SK-N-SH (cell line): Measurements from ENCODE around the gene LRRC19. TPM values are rescaled to one million over a fixed set of nuclear protein-coding genes. Genes with fewer than 3 reads are reported as not detected.

Experiments used
- CTCF ChIA-PET: fragments of 300-600, 350-600 bp; formaldehyde crosslinking; extraction: SDS; loops from one replicate; lab custom pipeline; 2021; lab: Yijun Ruan, JAX
- POLR2A ChIA-PET: fragments of 350-600 bp; sonication (Branson Sonifier 250); formaldehyde crosslinking; extraction: SDS; loops from one replicate; lab custom pipeline; 2020; ENCODE audit warnings: antibody characterized with exemption, inconsistent platforms; lab: Yijun Ruan, JAX
- DNase-seq: peaks from one replicate; pipeline ENCODE4 v3.0.0; 2012
- H2AFZ ChIP-seq: fragments of 200-600 bp; sonication (generic); 2 replicates; pipeline ENCODE4 v1.8.1; 2016; ENCODE audit warnings: antibody characterized with exemption, mild to moderate bottlenecking, low read depth
- H3F3A ChIP-seq: fragments of 200-600 bp; sonication (generic); replicated peaks from 2 replicates; pipeline ENCODE3; 2016; ENCODE audit warnings: antibody characterized with exemption, mild to moderate bottlenecking; ENCODE audit not compliant: insufficient read depth
- H3K27ac ChIP-seq, 2 experiments: fragments of 200-500 bp in 1 of 2; fragments of 200-600 bp in 1 of 2; sonication (Bioruptor generic) in 1 of 2; sonication (generic), shearing (Covaris generic) in 1 of 2; 2 replicates each; pipeline versions ENCODE4 v1.5.1 to v1.6.1; 2014 to 2016; ENCODE audit warnings: low read depth in 2 of 2, inconsistent platforms in 1 of 2, low read length in 1 of 2, mild to moderate bottlenecking in 1 of 2, mixed read lengths in 1 of 2
- H3K27me3 ChIP-seq: fragments of 200-600 bp; sonication (generic), shearing (Covaris generic); 2 replicates; pipeline ENCODE4 v1.6.1; 2016; ENCODE audit warnings: mixed run types; ENCODE audit not compliant: insufficient read depth
- H3K36me3 ChIP-seq, 2 experiments: fragments of 200-500 bp in 1 of 2; fragments of 200-600 bp in 1 of 2; sonication (Bioruptor generic) in 1 of 2; sonication (generic) in 1 of 2; replicated peaks in 1 of 2; 2 replicates each; pipeline versions ENCODE3 to v1.5.1; 2014 to 2016; ENCODE audit warnings: low read length in 1 of 2, mild to moderate bottlenecking in 1 of 2; ENCODE audit not compliant: insufficient read depth in 2 of 2, control insufficient read depth in 1 of 2
- H3K4me1 ChIP-seq, 2 experiments: fragments of 200-500 bp in 1 of 2; fragments of 200-600 bp in 1 of 2; sonication (Bioruptor generic) in 1 of 2; sonication (generic), shearing (Covaris generic) in 1 of 2; 2 replicates each; pipeline versions ENCODE4 v1.5.1 to v1.6.1; 2014 to 2016; ENCODE audit warnings: low read depth in 1 of 2, low read length in 1 of 2, mixed run types in 1 of 2; ENCODE audit not compliant: insufficient read depth in 2 of 2, control insufficient read depth in 1 of 2
- H3K4me2 ChIP-seq: fragments of 200-600 bp; sonication (generic), shearing (Covaris generic); 2 replicates; pipeline ENCODE4 v1.6.1; 2017; ENCODE audit warnings: mixed run types
- H3K4me3 ChIP-seq, 2 experiments: fragments of 200-500 bp in 1 of 2; fragments of 200-600 bp in 1 of 2; sonication (Bioruptor generic) in 1 of 2; sonication (generic), shearing (Covaris generic) in 1 of 2; 2 replicates each; pipeline versions ENCODE4 v1.5.1 to v1.8.1; 2014 to 2016; ENCODE audit warnings: low read depth in 2 of 2, inconsistent platforms in 1 of 2, low read length in 1 of 2, mild to moderate bottlenecking in 1 of 2, mixed read lengths in 1 of 2, moderate library complexity in 1 of 2
- H3K79me2 ChIP-seq: fragments of 200-600 bp; sonication (generic); 2 replicates; pipeline ENCODE4 v1.8.1; 2017; ENCODE audit warnings: mild to moderate bottlenecking; ENCODE audit not compliant: insufficient read depth
- H3K9ac ChIP-seq: fragments of 200-600 bp; sonication (generic); 2 replicates; pipeline ENCODE4 v1.6.1; 2017; ENCODE audit warnings: mixed run types
- H3K9me2 ChIP-seq: fragments of 200-600 bp; sonication (generic); 2 replicates; pipeline ENCODE4 v1.6.1; 2017; ENCODE audit warnings: mixed run types
- H3K9me3 ChIP-seq: fragments of 200-600 bp; sonication (generic); 2 replicates; pipeline ENCODE4 v1.6.1; 2017; ENCODE audit warnings: mixed run types, mild to moderate bottlenecking, moderate library complexity
- H4K20me1 ChIP-seq: fragments of 200-600 bp; sonication (generic); 2 replicates; pipeline ENCODE4 v1.6.1; 2017; ENCODE audit warnings: mild to moderate bottlenecking, mixed run types; ENCODE audit not compliant: insufficient read depth
- CHD2 ChIP-seq: fragments of 150-350 bp; IDR thresholded peaks from 2 replicates; pipeline ENCODE4 v1.6.1; 2018; ENCODE audit warnings: low read length; ENCODE audit not compliant: partially characterized antibody
- EP300 ChIP-seq, 2 experiments: IDR thresholded peaks; 2 replicates each; pipeline versions ENCODE4 v1.4.0 to v1.6.1; 2012; ENCODE audit warnings: borderline replicate concordance in 1 of 2, low read depth in 1 of 2, low read length in 1 of 2
- EZH2phosphoT487 ChIP-seq: fragments of 200-600 bp; sonication (generic); IDR thresholded peaks from 2 replicates; pipeline ENCODE4 v1.6.1; 2017; ENCODE audit warnings: low read depth, mixed run types, mild to moderate bottlenecking, antibody characterized with exemption, moderate library complexity, borderline replicate concordance
- FOXJ3 ChIP-seq: sonication (generic); formaldehyde crosslinking; IDR thresholded peaks from 2 replicates; pipeline ENCODE4 v1.5.1; 2020; ENCODE audit warnings: mild to moderate bottlenecking, missing genetic modification reagents
- GABPA ChIP-seq: IDR thresholded peaks from 2 replicates; pipeline ENCODE4 v1.4.0; 2012; ENCODE audit warnings: low read depth, mild to moderate bottlenecking
- JUND ChIP-seq: IDR thresholded peaks from 2 replicates; pipeline ENCODE4 v1.4.0; 2012
- MAX ChIP-seq: IDR thresholded peaks from 2 replicates; pipeline ENCODE4 v1.4.0; 2012; ENCODE audit warnings: low read depth
- MEF2A ChIP-seq: IDR thresholded peaks from 2 replicates; pipeline ENCODE4 v1.4.0; 2012; ENCODE audit warnings: low read depth, borderline replicate concordance
- MXI1 ChIP-seq: IDR thresholded peaks from 2 replicates; pipeline ENCODE4 v1.6.1; 2012; ENCODE audit warnings: mild to moderate bottlenecking, low read depth, low read length, improper control_type of control experiment
- NFIC ChIP-seq: IDR thresholded peaks from 2 replicates; pipeline ENCODE4 v1.4.0; 2012; ENCODE audit warnings: borderline replicate concordance
- PBX3 ChIP-seq: IDR thresholded peaks from 2 replicates; pipeline ENCODE4; 2012
- POLR2AphosphoS5 ChIP-seq: IDR thresholded peaks from 2 replicates; pipeline ENCODE4 v1.6.1; 2012; ENCODE audit warnings: low read depth, low read length
- RCOR1 ChIP-seq: fragments of 150-350 bp; IDR thresholded peaks from 2 replicates; pipeline ENCODE4 v1.6.1; 2017; ENCODE audit warnings: antibody characterized with exemption, low read length
- REST ChIP-seq: IDR thresholded peaks from 2 replicates; pipeline ENCODE4 v1.6.1; 2012; ENCODE audit warnings: mild to moderate bottlenecking, low read depth, low read length, moderate library complexity
- RFX5 ChIP-seq: IDR thresholded peaks from 2 replicates; pipeline ENCODE4 v1.6.1; 2012; ENCODE audit warnings: mild to moderate bottlenecking, improper control_type of control experiment, low read length
- SIN3A ChIP-seq: IDR thresholded peaks from 2 replicates; pipeline ENCODE4 v1.6.1; 2012; ENCODE audit warnings: low read depth, mild to moderate bottlenecking, low read length, moderate library complexity, borderline replicate concordance
- SMC3 ChIP-seq: IDR thresholded peaks from 2 replicates; pipeline ENCODE4 v1.6.1; 2012; ENCODE audit warnings: low read depth, low read length, improper control_type of control experiment
- TAF1 ChIP-seq: IDR thresholded peaks from 2 replicates; pipeline ENCODE4 v1.6.1; 2012; ENCODE audit warnings: low read depth, mild to moderate bottlenecking, low read length, moderate library complexity, borderline replicate concordance
- TCF12 ChIP-seq: IDR thresholded peaks from 2 replicates; pipeline ENCODE4 v1.4.0; 2012
- TEAD4 ChIP-seq: IDR thresholded peaks from 2 replicates; pipeline ENCODE4 v1.4.0; 2012; ENCODE audit warnings: mild to moderate bottlenecking, borderline replicate concordance; ENCODE audit not compliant: insufficient read depth
- USF1 ChIP-seq: IDR thresholded peaks from 2 replicates; pipeline ENCODE4 v1.4.0; 2012; ENCODE audit warnings: low read depth, borderline replicate concordance
- ZBTB33 ChIP-seq: IDR thresholded peaks from 2 replicates; pipeline ENCODE4 v1.4.0; 2012; ENCODE audit warnings: low read depth, borderline replicate concordance
- WGBS: methylation state at CpG from one replicate; pipeline ENCODE4 v1.1.6; 2017; ENCODE audit warnings: low lambda C conversion rate; 5-methylcytosine and 5-hydroxymethylcytosine counted together
- polyA plus RNA-seq, 3 experiments: library from polyadenylated mRNA; depleted of rRNA; stranded (reverse); fragments of >200 nt; gene quantifications; 2 replicates each; pipeline ENCODE4 v1.2.3, GENCODE V29; 2012

Gene LRRC19
- polyA plus RNA-seq, 1 of the 3 experiments (the other 2 are of a cell fraction): not detected

GRCh38 chr9:26955921-26956859 lies 49.3 kb downstream of the LRRC19 start, which contains the start of gene IFT74:
Gene IFT74 (plus strand): TSS chr9:26956412. CDS start chr9:26961968, 5,556 bp downstream.
- Histone ChIP-seq H3K27ac (peak within 1 kb of the TSS; percentile 89 to 96), H3K9me3 (no peaks in the 10 kb centered on the region), H3K36me3 (no peaks in the 10 kb centered on the region), H3K27me3 (no peaks in the 10 kb centered on the region), H3K9me2 (no peaks in the 10 kb centered on the region), H3K4me3 (peak within 1 kb of the TSS; percentile 70 to 80), H3K9ac (peak within 1 kb of the TSS; percentile 93), H3K4me2 (peak within 1 kb of the TSS; percentile 83), H4K20me1 (no peaks in the 10 kb centered on the region), H3K4me1 (peaks cover 0 to 9% of the 10 kb centered on the region in 2 experiments; a peak in 2 of 4 replicates), H3K79me2 (peaks cover 33% of the 10 kb centered on the region; the same call in 1 of the 2 replicates), H2AFZ (peak within 1 kb of the TSS; percentile 95), H3F3A (peaks cover 14% of the 10 kb centered on the region)
- ChIA-PET POLR2A (interaction anchor here (0.8 to 2.4 kb wide), 4 partner anchors 9 to 64 kb away, joined by 3 to 13 read pairs (median 8); partner anchors contain the start of genes CAAP1 and PLAA), CTCF (interaction anchor here (1.0 kb wide), 1 partner anchor 64 kb away, joined by 5 read pairs; the partner anchor contains the start of gene CAAP1)
- WGBS: 2% methylated on average over 43 of the region's 53 CpGs
- peak; percentile 94 for DNase-seq
- peak; percentile 48; the same call in 1 of the 2 replicates for TF ChIP-seq RFX5
- TF ChIP-seq MXI1: peak; percentile 87
- TF ChIP-seq EZH2phosphoT487: no peak
- TF ChIP-seq CHD2: peak; percentile 99
- TF ChIP-seq GABPA: no peak
- TF ChIP-seq ZBTB33: peak; percentile 97
- TF ChIP-seq RCOR1: no peak
- no peak for TF ChIP-seq TEAD4
- no peak for TF ChIP-seq EP300 (IDR thresholded peaks at IDR 0.05; ENCODE audit: borderline replicate concordance in 1 of 2, low read depth in 1 of 2, low read length in 1 of 2)
- no peak for TF ChIP-seq SMC3
- TF ChIP-seq TCF12: no peak
- TF ChIP-seq MEF2A: no peak
- TF ChIP-seq PBX3: no peak
- no peak for TF ChIP-seq USF1
- peak; percentile 62 for TF ChIP-seq TAF1
- peak; percentile 50; the same call in 1 of the 2 replicates for TF ChIP-seq FOXJ3 (CRISPR knock-in tag)
- TF ChIP-seq POLR2AphosphoS5: peak; percentile 92
- no peak; the same call in 1 of the 2 replicates for TF ChIP-seq MAX
- TF ChIP-seq SIN3A: 0 out of 2 replicates have a peak, but pooled peaks have one; percentile 13
- no peak for TF ChIP-seq REST
- 0 out of 2 replicates have a peak, but pooled peaks have one; percentile 7 for TF ChIP-seq JUND
- TF ChIP-seq NFIC: no peak
